Stomach smooth muscle (tissue), 2 donors: Measurements from ENCODE around the gene ACVR2B.

Experiments
- H3K27ac ChIP-seq: one replicate; pipeline ENCODE4 v1.7.0; 2013; ENCODE audit warnings: mild to moderate bottlenecking, low read length, inconsistent platforms
- H3K27me3 ChIP-seq, 2 donors: one replicate each; pipeline ENCODE4 v1.7.0; 2013; ENCODE audit warnings: low read length in 2 of 2; ENCODE audit not compliant: insufficient read depth in 2 of 2, control insufficient read depth in 1 of 2
- H3K36me3 ChIP-seq, 2 donors: one replicate each; pipeline ENCODE4 v1.7.0; 2013; ENCODE audit warnings: low read length in 2 of 2; ENCODE audit not compliant: control insufficient read depth in 2 of 2, insufficient read depth in 2 of 2
- H3K4me1 ChIP-seq: one replicate; pipeline ENCODE4 v1.7.0; 2013; ENCODE audit warnings: low read length; ENCODE audit not compliant: control insufficient read depth, insufficient read depth
- H3K4me3 ChIP-seq, 2 donors: one replicate each; pipeline ENCODE4 v1.7.0; 2013; ENCODE audit warnings: low read length in 2 of 2
- H3K9ac ChIP-seq, 2 donors: one replicate each; pipeline ENCODE4 v1.7.0; 2013; ENCODE audit warnings: low read length in 2 of 2, mild to moderate bottlenecking in 1 of 2
- H3K9me3 ChIP-seq, 2 donors: one replicate each; pipeline ENCODE4 v1.7.0; 2013; ENCODE audit warnings: low read length in 2 of 2; ENCODE audit not compliant: control insufficient read depth in 2 of 2
- donor health status: healthy.
- donor health status: Pancreatic carcinoma.

The ACVR2B gene

GRCh38 chr3:38476157-38476756, 22.6 kb downstream of the ACVR2B start:
- Histone ChIP-seq H3K9me3 (no peaks in the 10 kb centered on the region), H3K36me3 (peaks cover 16 to 21% of the 10 kb centered on the region in 2 donors), H3K4me1 (peaks cover 5% of the 10 kb centered on the region), H3K27ac (no peak overlapping the region), H3K4me3 (no peak overlapping the region), H3K27me3 (no peaks in the 10 kb centered on the region), H3K9ac (no peak overlapping the region)

GRCh38 chr3:38477057-38477820, 23.5 kb downstream of the ACVR2B start:
- H3K4me1 ChIP-seq, result peaks cover 5% of the 10 kb centered on the region
- no peaks in the 10 kb centered on the region for H3K27me3 ChIP-seq
- H3K36me3 ChIP-seq, result peaks cover 24 to 27% of the 10 kb centered on the region in 2 donors
- H3K9ac ChIP-seq, result no peak overlapping the region
- no peak overlapping the region for H3K4me3 ChIP-seq
- H3K27ac ChIP-seq, result no peak overlapping the region
- no peaks in the 10 kb centered on the region for H3K9me3 ChIP-seq

- Histone ChIP-seq H3K27ac (no peak overlapping the region), H3K9ac (no peak overlapping the region), H3K36me3 (peaks cover 28 to 34% of the 10 kb centered on the region in 2 donors), H3K27me3 (no peaks in the 10 kb centered on the region), H3K4me1 (peaks cover 4% of the 10 kb centered on the region), H3K9me3 (no peaks in the 10 kb centered on the region), H3K4me3 (no peak overlapping the region)
Observed at GRCh38 chr3:38477839-38478450, 24.3 kb downstream of the ACVR2B start.

GRCh38 chr3:38478901-38479300, 25.2 kb downstream of the ACVR2B start:
- no peaks in the 10 kb centered on the region for H3K4me1 ChIP-seq
- H3K4me3 ChIP-seq, result no peak overlapping the region
- no peak overlapping the region for H3K27ac ChIP-seq
- H3K36me3 ChIP-seq, result peaks cover 35 to 40% of the 10 kb centered on the region in 2 donors
- H3K9me3 ChIP-seq, result no peaks in the 10 kb centered on the region
- H3K9ac ChIP-seq, result no peak overlapping the region
- no peaks in the 10 kb centered on the region for H3K27me3 ChIP-seq

- H3K9ac ChIP-seq, result no peak overlapping the region
- no peak overlapping the region for H3K4me3 ChIP-seq
- peaks cover 35 to 45% of the 10 kb centered on the region in 2 donors for H3K36me3 ChIP-seq
- no peaks in the 10 kb centered on the region for H3K27me3 ChIP-seq
- H3K27ac ChIP-seq, result no peak overlapping the region
- H3K4me1 ChIP-seq, result no peaks in the 10 kb centered on the region
- H3K9me3 ChIP-seq, result no peaks in the 10 kb centered on the region
Observed at GRCh38 chr3:38479431-38480092, 25.9 kb downstream of the ACVR2B start.

- Histone ChIP-seq H3K27me3 (no peaks in the 10 kb centered on the region), H3K27ac (no peak overlapping the region), H3K4me1 (no peaks in the 10 kb centered on the region), H3K4me3 (no peak overlapping the region), H3K9me3 (no peaks in the 10 kb centered on the region), H3K9ac (no peak overlapping the region), H3K36me3 (peaks cover 35 to 48% of the 10 kb centered on the region in 2 donors)
Observed at GRCh38 chr3:38480093-38480445, 26.4 kb downstream of the ACVR2B start.

GRCh38 chr3:38480930-38481329, 27.2 kb downstream of the ACVR2B start:
- H3K27ac ChIP-seq, result no peak overlapping the region
- H3K9ac ChIP-seq, result no peak overlapping the region
- no peaks in the 10 kb centered on the region for H3K4me1 ChIP-seq
- no peaks in the 10 kb centered on the region for H3K27me3 ChIP-seq
- peaks cover 35 to 49% of the 10 kb centered on the region in 2 donors for H3K36me3 ChIP-seq
- no peak overlapping the region for H3K4me3 ChIP-seq
- no peaks in the 10 kb centered on the region for H3K9me3 ChIP-seq

- Histone ChIP-seq H3K27me3 (no peaks in the 10 kb centered on the region), H3K36me3 (peaks cover 38 to 48% of the 10 kb centered on the region in 2 donors)
Observed at GRCh38 chr3:38482951-38483350, 29.3 kb downstream of the ACVR2B start.

GRCh38 chr3:38487323-38487722, 33.6 kb downstream of the ACVR2B start:
- Histone ChIP-seq H3K4me3 (no peak overlapping the region), H3K36me3 (peaks cover 13 to 25% of the 10 kb centered on the region in 2 donors), H3K27me3 (no peaks in the 10 kb centered on the region), H3K4me1 (no peaks in the 10 kb centered on the region), H3K27ac (no peak overlapping the region), H3K9me3 (no peaks in the 10 kb centered on the region), H3K9ac (no peak overlapping the region)

More at GRCh38 chr3:38482951-38483350, 29.3 kb downstream of the ACVR2B start:
- no peak overlapping the region for H3K4me3 ChIP-seq
- H3K4me1 ChIP-seq, result no peaks in the 10 kb centered on the region
- no peak overlapping the region for H3K9ac ChIP-seq
- H3K27ac ChIP-seq, result no peak overlapping the region
- no peaks in the 10 kb centered on the region for H3K9me3 ChIP-seq

GRCh38 chr3:38488949-38489348, 35.3 kb downstream of the ACVR2B start:
- H3K9ac ChIP-seq, result no peak overlapping the region
- no peak overlapping the region for H3K4me3 ChIP-seq
- H3K4me1 ChIP-seq, result no peaks in the 10 kb centered on the region
- H3K27me3 ChIP-seq, result no peaks in the 10 kb centered on the region
- H3K9me3 ChIP-seq, result no peaks in the 10 kb centered on the region
- peaks cover 3 to 13% of the 10 kb centered on the region in 2 donors for H3K36me3 ChIP-seq
- no peak overlapping the region for H3K27ac ChIP-seq
